Inflammatory macrophage treated with lipopolysaccharide for 1 hour (primary cell): ENCODE measurements around the gene SRGAP2C.
"Not testable (repeated sequence)": the region's sequence is repeated elsewhere in the genome, so short reads cannot be mapped to it uniquely, and the experiment has no call there.

Source experiments
- DNase-seq, 2 donors: peaks; one replicate each; pipeline ENCODE4 v3.0.0-alpha.2; 2020 to 2022

The SRGAP2C gene

GRCh38 chr1:121187914-121188313 is 3.1 kb downstream of the SRGAP2C start:
- DNase-seq: not testable (repeated sequence)

GRCh38 chr1:121192512-121192911 is 7.7 kb downstream of the SRGAP2C start:
- DNase-seq: not testable (repeated sequence)

- not testable (repeated sequence) for DNase-seq
These were observed 12.5 kb downstream of the SRGAP2C start for GRCh38 chr1:121197095-121197882.

- not testable (repeated sequence) for DNase-seq
These were observed 15.0 kb downstream of the SRGAP2C start for GRCh38 chr1:121199763-121200162.

GRCh38 chr1:121200232-121200631 is 15.5 kb downstream of the SRGAP2C start:
- DNase-seq: not testable (repeated sequence)

GRCh38 chr1:121200985-121201981 is 16.5 kb downstream of the SRGAP2C start:
- DNase-seq: not testable (repeated sequence)

GRCh38 chr1:121202986-121203385 is 18.2 kb downstream of the SRGAP2C start:
- not testable (repeated sequence) for DNase-seq

- not testable (repeated sequence) for DNase-seq
These were observed 21.3 kb downstream of the SRGAP2C start for GRCh38 chr1:121205786-121206711.

- DNase-seq: not testable (repeated sequence)
These were observed 22.6 kb downstream of the SRGAP2C start for GRCh38 chr1:121207328-121207727.

GRCh38 chr1:121208375-121208774 is 23.6 kb downstream of the SRGAP2C start:
- DNase-seq: not testable (repeated sequence)

- DNase-seq: not testable (repeated sequence)
These were observed 26.0 kb downstream of the SRGAP2C start for GRCh38 chr1:121210778-121211177.

- not testable (repeated sequence) for DNase-seq
These were observed 28.7 kb downstream of the SRGAP2C start for GRCh38 chr1:121213491-121213890.

GRCh38 chr1:121214544-121215156 is 29.9 kb downstream of the SRGAP2C start:
- DNase-seq: not testable (repeated sequence)

- DNase-seq: not testable (repeated sequence)
These were observed 31.1 kb downstream of the SRGAP2C start for GRCh38 chr1:121215699-121216417.

- not testable (repeated sequence) for DNase-seq
These were observed 31.9 kb downstream of the SRGAP2C start for GRCh38 chr1:121216676-121217075.

- DNase-seq: not testable (repeated sequence)
These were observed 37.0 kb downstream of the SRGAP2C start for GRCh38 chr1:121221770-121222169.

- not testable (repeated sequence) for DNase-seq
These were observed 39.9 kb downstream of the SRGAP2C start for GRCh38 chr1:121224714-121225113.

- not testable (repeated sequence) for DNase-seq
These were observed 41.6 kb downstream of the SRGAP2C start for GRCh38 chr1:121226295-121226904.

- not testable (repeated sequence) for DNase-seq
These were observed 42.1 kb downstream of the SRGAP2C start for GRCh38 chr1:121226925-121227324.
